IMR-90 (cell line): ENCODE measurements around the gene GPAT3. TPM values are rescaled to one million over a fixed set of nuclear protein-coding genes. Genes with fewer than 3 reads are reported as not detected.

Experiments
- ATAC-seq: fragments of 200-7000 bp; cut with Tn5 transposase; 2 replicates; pipeline ENCODE4 v1.9.1; 2020; ENCODE audit warnings: low read depth, mild to moderate bottlenecking, moderate library complexity
- BruUV-seq: library from RNA; stranded (reverse); fragments of 400-500 nt; replicated peaks from 2 replicates; lab custom pipeline; 2021; lab: Mats Ljungman, UMichigan
- CTCF ChIA-PET: fragments of 300-600 bp; formaldehyde crosslinking; extraction: SDS; loops from one replicate; lab custom pipeline; 2021; ENCODE audit warnings: antibody characterized with exemption; lab: Yijun Ruan, JAX
- POLR2A ChIA-PET: fragments of 300-600 bp; sonication (Branson Sonifier 250); formaldehyde crosslinking; loops from one replicate; lab custom pipeline; 2022; ENCODE audit warnings: antibody characterized with exemption; ENCODE audit not compliant: unreplicated experiment; lab: Charles Lee
- DNase-seq: peaks from one replicate; pipeline ENCODE4 v3.0.0; 2013
- H2AFZ ChIP-seq: replicated peaks from 2 replicates; pipeline ENCODE3; 2013; ENCODE audit warnings: low read length, mild to moderate bottlenecking; ENCODE audit not compliant: poor library complexity
- H2AK5ac ChIP-seq: 2 replicates; pipeline ENCODE4 v1.6.1; 2013; ENCODE audit warnings: low read depth, low read length, inconsistent platforms
- H2AK9ac ChIP-seq: replicated peaks from 2 replicates; pipeline ENCODE3; 2013; ENCODE audit warnings: mild to moderate bottlenecking, low read depth, low read length, moderate library complexity; ENCODE audit not compliant: poor library complexity
- H2BK120ac ChIP-seq: 2 replicates; pipeline ENCODE4 v1.6.1; 2013; ENCODE audit warnings: low read depth, low read length, inconsistent platforms
- H2BK15ac ChIP-seq: 3 replicates; pipeline ENCODE4 v1.6.1; 2013; ENCODE audit warnings: low read depth, low read length, inconsistent platforms
- H2BK20ac ChIP-seq: 2 replicates; pipeline ENCODE4 v1.6.1; 2013; ENCODE audit warnings: low read depth, mild to moderate bottlenecking, inconsistent platforms, low read length, moderate library complexity
- H2BK5ac ChIP-seq: 2 replicates; pipeline ENCODE4 v1.6.1; 2013; ENCODE audit warnings: mild to moderate bottlenecking, low read depth, low read length, inconsistent platforms; ENCODE audit not compliant: poor library complexity, severe bottlenecking
- H3K14ac ChIP-seq: replicated peaks from 2 replicates; pipeline ENCODE4 v1.6.1; 2013; ENCODE audit warnings: low read depth, low read length, inconsistent platforms
- H3K18ac ChIP-seq: 2 replicates; pipeline ENCODE4 v1.6.1; 2013; ENCODE audit warnings: low read depth, low read length, control low read depth
- H3K23ac ChIP-seq: 2 replicates; pipeline ENCODE4 v1.6.1; 2013; ENCODE audit warnings: low read depth, low read length, inconsistent platforms
- H3K27ac ChIP-seq: 2 replicates; pipeline ENCODE4 v1.5.1; 2013; ENCODE audit warnings: mild to moderate bottlenecking, control low read depth, low read length; ENCODE audit not compliant: insufficient read depth
- H3K27me3 ChIP-seq: 2 replicates; pipeline ENCODE4 v1.6.1; 2013; ENCODE audit warnings: low read length; ENCODE audit not compliant: control insufficient read depth, insufficient read depth
- H3K36me3 ChIP-seq: 2 replicates; pipeline ENCODE4 v1.6.1; 2013; ENCODE audit warnings: low read length, mixed read lengths; ENCODE audit not compliant: control insufficient read depth, insufficient read depth
- H3K4ac ChIP-seq: 2 replicates; pipeline ENCODE4 v1.6.1; 2013; ENCODE audit warnings: low read depth, low read length, inconsistent platforms
- H3K4me1 ChIP-seq: 2 replicates; pipeline ENCODE4 v1.6.1; 2013; ENCODE audit warnings: low read length, mixed read lengths; ENCODE audit not compliant: control insufficient read depth, insufficient read depth
- H3K4me2 ChIP-seq: 2 replicates; pipeline ENCODE4 v1.6.1; 2013; ENCODE audit warnings: low read depth, mild to moderate bottlenecking, control low read depth, low read length, moderate library complexity
- H3K4me3 ChIP-seq: 2 replicates; pipeline ENCODE4 v1.5.1; 2013; ENCODE audit warnings: low read depth, mild to moderate bottlenecking, control low read depth, low read length, moderate library complexity; ENCODE audit not compliant: insufficient read depth
- H3K56ac ChIP-seq: 2 replicates; pipeline ENCODE4 v1.6.1; 2013; ENCODE audit warnings: low read length, inconsistent platforms; ENCODE audit not compliant: insufficient read depth; ENCODE audit errors: extremely low read depth
- H3K79me1 ChIP-seq, 2 experiments: 2 replicates each; pipeline ENCODE4 v1.6.1; 2013; ENCODE audit warnings: low read length in 2 of 2, inconsistent platforms in 1 of 2, low read depth in 1 of 2
- H3K9ac ChIP-seq: 2 replicates; pipeline ENCODE4 v1.6.1; 2013; ENCODE audit warnings: low read depth, low read length, control low read depth
- H3K9me1 ChIP-seq: 2 replicates; pipeline ENCODE4 v1.6.1; 2013; ENCODE audit warnings: low read length, inconsistent platforms; ENCODE audit not compliant: insufficient read depth
- H3K9me3 ChIP-seq: 2 replicates; pipeline ENCODE4 v1.6.1; 2013; ENCODE audit warnings: low read length; ENCODE audit not compliant: control insufficient read depth, insufficient read depth
- H4K20me1 ChIP-seq: 2 replicates; pipeline ENCODE4 v1.6.1; 2013; ENCODE audit warnings: low read length, inconsistent platforms; ENCODE audit not compliant: insufficient read depth
- H4K5ac ChIP-seq: 2 replicates; pipeline ENCODE4 v1.6.1; 2013; ENCODE audit warnings: mild to moderate bottlenecking, low read depth, low read length, control low read depth
- H4K8ac ChIP-seq, 2 experiments: 2 replicates each; pipeline ENCODE4 v1.6.1; 2013; ENCODE audit warnings: low read depth in 2 of 2, low read length in 2 of 2, control low read depth in 1 of 2, inconsistent platforms in 1 of 2
- H4K91ac ChIP-seq: 2 replicates; pipeline ENCODE4 v1.6.1; 2013; ENCODE audit warnings: low read depth, low read length, inconsistent platforms; ENCODE audit not compliant: insufficient read depth
- BHLHE40 ChIP-seq: fragments of 150-350 bp; IDR thresholded peaks from 2 replicates; pipeline ENCODE4 v1.6.1; 2016; ENCODE audit warnings: mild to moderate bottlenecking, low read depth, low read length
- CEBPB ChIP-seq: IDR thresholded peaks from 2 replicates; pipeline ENCODE4 v1.6.1; 2012; ENCODE audit warnings: low read depth, low read length, improper control_type of control experiment
- CHD1 ChIP-seq: IDR thresholded peaks from 2 replicates; pipeline ENCODE4 v1.6.1; 2012; ENCODE audit warnings: low read depth, low read length, improper control_type of control experiment
- CTCF ChIP-seq: conservative IDR thresholded peaks from 2 replicates; pipeline ENCODE4 v1.5.1; 2012; ENCODE audit warnings: mild to moderate bottlenecking, low read depth, low read length, improper control_type of control experiment
- ELK1 ChIP-seq: fragments of 150-350 bp; IDR thresholded peaks from 2 replicates; pipeline ENCODE4 v1.6.1; 2016; ENCODE audit warnings: low read depth, mild to moderate bottlenecking, low read length, moderate library complexity, borderline replicate concordance
- FOS ChIP-seq: fragments of 150-350 bp; IDR thresholded peaks from 2 replicates; pipeline ENCODE4 v1.6.1; 2016; ENCODE audit warnings: low read depth, low read length
- MAFK ChIP-seq: IDR thresholded peaks from 2 replicates; pipeline ENCODE4 v1.6.1; 2012; ENCODE audit warnings: low read depth, low read length, improper control_type of control experiment
- MAZ ChIP-seq: IDR thresholded peaks from 2 replicates; pipeline ENCODE4 v1.6.1; 2012; ENCODE audit warnings: low read depth, mild to moderate bottlenecking, low read length, improper control_type of control experiment, moderate library complexity, borderline replicate concordance
- MXI1 ChIP-seq: IDR thresholded peaks from 2 replicates; pipeline ENCODE4 v1.6.1; 2012; ENCODE audit warnings: low read depth, mild to moderate bottlenecking, low read length, moderate library complexity, borderline replicate concordance
- NFE2L2 ChIP-seq: fragments of 150-350 bp; IDR thresholded peaks from 2 replicates; pipeline ENCODE4 v1.6.1; 2016; ENCODE audit warnings: low read depth, mild to moderate bottlenecking, low read length
- POLR2A ChIP-seq: IDR thresholded peaks from 2 replicates; pipeline ENCODE4 v1.6.1; 2012; ENCODE audit warnings: mild to moderate bottlenecking, low read depth, low read length
- RAD21 ChIP-seq: IDR thresholded peaks from 2 replicates; pipeline ENCODE4 v1.6.1; 2012; ENCODE audit warnings: low read length, improper control_type of control experiment
- RCOR1 ChIP-seq: IDR thresholded peaks from 2 replicates; pipeline ENCODE4 v1.6.1; 2012; ENCODE audit warnings: mild to moderate bottlenecking, low read length, improper control_type of control experiment; ENCODE audit not compliant: insufficient replicate concordance
- RFX5 ChIP-seq: IDR thresholded peaks from 2 replicates; pipeline ENCODE4 v1.8.0; 2012; ENCODE audit warnings: low read depth, mild to moderate bottlenecking, low read length, moderate library complexity
- SMC3 ChIP-seq: fragments of 150-350 bp; IDR thresholded peaks from 2 replicates; pipeline ENCODE4 v1.6.1; 2016; ENCODE audit warnings: low read depth, mild to moderate bottlenecking, antibody characterized with exemption, low read length, moderate library complexity
- USF2 ChIP-seq: fragments of 150-350 bp; IDR thresholded peaks from 2 replicates; pipeline ENCODE4 v1.6.1; 2017; ENCODE audit warnings: mild to moderate bottlenecking, antibody characterized with exemption, low read length, low read depth
- WGBS, 2 experiments: methylation state at CpG; one replicate each; pipeline versions ENCODE4 v1.1.5 to v1.1.7; 2013; ENCODE audit warnings: missing lambda C conversion rate in 2 of 2; ENCODE audit not compliant: insufficient read length in 1 of 2; ENCODE audit errors: extremely low coverage in 2 of 2; 5-methylcytosine and 5-hydroxymethylcytosine counted together
- dilution Hi-C: fragments of 300-500 bp; cut with HindIII; formaldehyde crosslinking; loops from one replicate; pipeline ENCODE4 v1.14.3; 2018; ENCODE audit warnings: low sequenced_read_pairs; ENCODE audit not compliant: unreplicated experiment
- in situ Hi-C: fragments of 300-500 bp; cut with MboI; formaldehyde crosslinking; loops from 3 replicates; pipeline ENCODE4 v1.14.3; 2019; ENCODE audit warnings: low sequenced_read_pairs, inconsistent platforms, mixed read lengths
- intact Hi-C: fragments of 100-400 bp; cut with micrococcal nuclease; formaldehyde crosslinking; loops from 2 replicates; pipeline ENCODE4 v1.10.0; 2022
- polyA plus RNA-seq, 3 experiments: library from polyadenylated mRNA; depleted of rRNA; stranded (reverse); fragments of >200 nt; gene quantifications; 2 replicates each; pipeline ENCODE4 v1.2.3, GENCODE V29; 2012; ENCODE audit warnings: low replicate concordance in 1 of 3
- total RNA-seq: library from RNA; depleted of rRNA; stranded (reverse); fragments of >200 nt; gene quantifications from 2 replicates; pipeline ENCODE4 v1.2.3, GENCODE V29; 2012

The GPAT3 gene
- total and polyA plus RNA-seq, 2 of the 4 experiments (the other 2 are of a cell fraction): 1.3 to 2.9 TPM

- no peak overlapping the region for H2BK5ac ChIP-seq
- no peak overlapping the region for H3K18ac ChIP-seq
- no peak overlapping the region for H3K4me2 ChIP-seq
- no peak overlapping the region for H2BK120ac ChIP-seq
- ChIA-PET CTCF (no interaction called here), POLR2A (no interaction called here)
- H3K56ac ChIP-seq: no peak overlapping the region
- ATAC-seq (no peak), DNase-seq (no peak)
- dilution Hi-C loops: no loop called here
- no peak overlapping the region for H3K27ac ChIP-seq
- peaks cover 4% of the 10 kb centered on the region for H3K27me3 ChIP-seq
- H4K5ac ChIP-seq: no peak overlapping the region
- H3K4me1 ChIP-seq: no peaks in the 10 kb centered on the region
- H4K91ac ChIP-seq: no peak overlapping the region
- H4K20me1 ChIP-seq: no peaks in the 10 kb centered on the region
- in situ Hi-C loops: no loop called here
- H3K9me3 ChIP-seq: no peaks in the 10 kb centered on the region
- no peaks in the 10 kb centered on the region for H3K9me1 ChIP-seq
- H3K23ac ChIP-seq: no peak overlapping the region
- no peak overlapping the region for H3K9ac ChIP-seq
- no peak overlapping the region for H2AFZ ChIP-seq
- BruUV-seq: no TSS peak
- H2BK15ac ChIP-seq: no peak overlapping the region
- no peak overlapping the region for H3K4me3 ChIP-seq
- intact Hi-C loops: no loop called here
- H2AK9ac ChIP-seq: no peak overlapping the region
- H3K4ac ChIP-seq: no peak overlapping the region
- H4K8ac ChIP-seq: no peak overlapping the region
- WGBS, 2 experiments: no CpG with 5 or more reads among the region's 1 CpG
- H2AK5ac ChIP-seq: no peak overlapping the region
- TF ChIP-seq RAD21 (no peak), USF2 (no peak), RFX5 (no peak), CHD1 (no peak), FOS (no peak), MXI1 (no peak), SMC3 (no peak), BHLHE40 (no peak), POLR2A (no peak), MAFK (no peak), CEBPB (no peak), CTCF (no peak), NFE2L2 (no peak), MAZ (no peak), ELK1 (no peak), RCOR1 (no peak)
- H3K79me1 ChIP-seq: no peaks in the 10 kb centered on the region
- H3K14ac ChIP-seq: no peak overlapping the region
- no peak overlapping the region for H2BK20ac ChIP-seq
- no peaks in the 10 kb centered on the region for H3K36me3 ChIP-seq
Observed at GRCh38 chr4:83498187-83498586, 37.7 kb upstream of the GPAT3 start.
